Mesenchymal stem cell (in vitro differentiated cells and primary cell): ENCODE results near the gene PRMT7.

Experiments used
- DNase-seq: peaks from one replicate; pipeline ENCODE4 v3.0.0-alpha.2; 2013
- H2AFZ ChIP-seq: one replicate; pipeline ENCODE4 v1.6.1; 2013; ENCODE audit warnings: low read depth, mild to moderate bottlenecking, control low read depth, inconsistent platforms, low read length, moderate library complexity
- H2AK5ac ChIP-seq: 2 replicates; pipeline ENCODE4 v1.6.1; 2013; ENCODE audit warnings: low read length, moderate library complexity, mild to moderate bottlenecking, inconsistent platforms; ENCODE audit not compliant: severe bottlenecking
- H2BK120ac ChIP-seq: one replicate; pipeline ENCODE4 v1.6.1; 2013; ENCODE audit warnings: low read depth, mild to moderate bottlenecking, inconsistent platforms, low read length, moderate library complexity
- H2BK12ac ChIP-seq, 2 experiments: one replicate each; pipeline ENCODE4 v1.6.1; 2013; ENCODE audit warnings: inconsistent platforms in 2 of 2, low read length in 2 of 2, mild to moderate bottlenecking in 2 of 2, moderate library complexity in 2 of 2, control low read depth in 1 of 2
- H2BK15ac ChIP-seq: one replicate; pipeline ENCODE4 v1.6.1; 2013; ENCODE audit warnings: mild to moderate bottlenecking, low read depth, inconsistent platforms; ENCODE audit not compliant: poor library complexity, severe bottlenecking
- H2BK5ac ChIP-seq: 2 replicates; pipeline ENCODE4 v1.6.1; 2013; ENCODE audit warnings: low read depth, mild to moderate bottlenecking, low read length, control low read depth, inconsistent platforms; ENCODE audit not compliant: poor library complexity, severe bottlenecking
- H3K14ac ChIP-seq, 2 experiments: one replicate each; pipeline ENCODE4 v1.6.1; 2013; ENCODE audit warnings: inconsistent platforms in 2 of 2, low read length in 2 of 2, control low read depth in 1 of 2, mild to moderate bottlenecking in 1 of 2, moderate library complexity in 1 of 2
- H3K18ac ChIP-seq, 2 experiments: one replicate each; pipeline ENCODE4 v1.6.1; 2013; ENCODE audit warnings: inconsistent platforms in 2 of 2, low read length in 2 of 2, control low read depth in 1 of 2, low read depth in 1 of 2, mild to moderate bottlenecking in 1 of 2
- H3K23ac ChIP-seq, 2 experiments: one replicate each; pipeline ENCODE4 v1.6.1; 2013; ENCODE audit warnings: inconsistent platforms in 2 of 2, low read length in 2 of 2, mild to moderate bottlenecking in 2 of 2, moderate library complexity in 2 of 2, control low read depth in 1 of 2
- H3K27ac ChIP-seq: 2 replicates; pipeline ENCODE4 v1.5.1; 2013; ENCODE audit warnings: mild to moderate bottlenecking, moderate library complexity, low read length, control low read depth, inconsistent platforms; ENCODE audit not compliant: poor library complexity, severe bottlenecking
- H3K27me3 ChIP-seq, 2 experiments: 2 replicates each; pipeline versions ENCODE4 v1.6.1 to v1.7.0; 2013; ENCODE audit warnings: low read length in 2 of 2, mild to moderate bottlenecking in 2 of 2, moderate library complexity in 2 of 2, control low read depth in 1 of 2, inconsistent platforms in 1 of 2; ENCODE audit not compliant: control insufficient read depth in 1 of 2, insufficient read depth in 1 of 2
- H3K36me3 ChIP-seq, 2 experiments: 2 replicates each; pipeline versions ENCODE4 v1.6.1 to v1.7.0; 2013; ENCODE audit warnings: low read length in 2 of 2, control low read depth in 1 of 2, inconsistent platforms in 1 of 2, low read depth in 1 of 2, mild to moderate bottlenecking in 1 of 2; ENCODE audit not compliant: insufficient read depth in 2 of 2, control insufficient read depth in 1 of 2
- H3K4ac ChIP-seq, 2 experiments: one replicate each; pipeline ENCODE4 v1.6.1; 2013; ENCODE audit warnings: inconsistent platforms in 2 of 2, low read length in 2 of 2, mild to moderate bottlenecking in 2 of 2, moderate library complexity in 2 of 2, control low read depth in 1 of 2, low read depth in 1 of 2
- H3K4me1 ChIP-seq: 2 replicates; pipeline ENCODE4 v1.6.1; 2013; ENCODE audit warnings: low read depth, low read length, control low read depth; ENCODE audit not compliant: control insufficient read depth, insufficient read depth
- H3K4me2 ChIP-seq: 2 replicates; pipeline ENCODE4 v1.6.1; 2013; ENCODE audit warnings: low read length, mild to moderate bottlenecking, inconsistent platforms; ENCODE audit not compliant: poor library complexity, severe bottlenecking
- H3K4me3 ChIP-seq, 2 experiments: 2 replicates each; pipeline versions ENCODE4 v1.5.1 to v1.7.0; 2013; ENCODE audit warnings: low read length in 2 of 2, mild to moderate bottlenecking in 2 of 2, control low read depth in 1 of 2, low read depth in 1 of 2; ENCODE audit not compliant: insufficient read depth in 1 of 2
- H3K79me1 ChIP-seq: replicated peaks from 2 replicates; pipeline ENCODE4 v1.6.1; 2013; ENCODE audit warnings: mild to moderate bottlenecking, control low read depth, low read length, inconsistent platforms; ENCODE audit not compliant: poor library complexity, severe bottlenecking
- H3K9ac ChIP-seq: 2 replicates; pipeline ENCODE4 v1.7.0; 2013; ENCODE audit warnings: mild to moderate bottlenecking, low read length, moderate library complexity
- H3K9me3 ChIP-seq: 2 replicates; pipeline ENCODE4 v1.7.0; 2013; ENCODE audit warnings: mild to moderate bottlenecking, low read length; ENCODE audit not compliant: control insufficient read depth
- H4K8ac ChIP-seq: one replicate; pipeline ENCODE4 v1.6.1; 2013; ENCODE audit warnings: inconsistent platforms, mild to moderate bottlenecking, low read length, moderate library complexity
- H4K91ac ChIP-seq: one replicate; pipeline ENCODE4 v1.6.1; 2013; ENCODE audit warnings: mild to moderate bottlenecking, low read length, inconsistent platforms
- WGBS: methylation state at CpG from one replicate; pipeline ENCODE4 v1.1.7; 2013; ENCODE audit warnings: mixed read lengths; 5-methylcytosine and 5-hydroxymethylcytosine counted together

Gene PRMT7

DNA sequence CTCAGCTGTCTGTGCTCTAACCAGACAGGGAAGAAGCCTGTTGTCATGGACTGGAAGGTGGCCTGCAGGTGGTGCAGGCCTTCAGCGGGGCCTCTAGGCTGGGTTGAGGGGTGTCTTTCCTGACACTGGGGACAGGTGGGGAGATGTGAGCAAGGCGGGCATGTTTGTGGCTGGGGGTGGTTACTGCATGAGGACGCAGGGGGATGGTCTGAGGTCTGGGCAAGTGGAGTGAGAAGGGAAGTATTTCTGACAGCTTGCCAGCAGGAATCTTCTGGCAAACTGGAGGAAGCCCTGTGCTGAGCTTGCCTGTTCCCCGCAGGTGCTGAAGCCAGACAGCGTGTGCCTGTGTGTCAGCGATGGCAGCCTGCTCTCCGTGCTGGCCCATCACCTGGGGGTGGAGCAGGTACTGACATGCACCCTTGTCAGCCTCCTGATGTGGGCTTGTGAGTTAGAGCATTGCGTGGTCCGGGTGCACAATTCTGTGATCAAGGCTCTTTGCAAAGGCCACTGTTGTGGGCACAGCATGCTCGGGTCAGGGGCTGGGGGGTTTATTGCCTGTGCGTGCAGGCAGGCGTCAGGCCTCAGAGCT, 36.2 kb downstream of the PRMT7 start:
- H2BK12ac ChIP-seq = no peak overlapping the region
- H2AK5ac ChIP-seq = no peak overlapping the region
- H3K18ac ChIP-seq = no peak overlapping the region
- peaks cover 10% of the 10 kb centered on the region for H3K79me1 ChIP-seq
- no peak overlapping the region for H4K8ac ChIP-seq
- no peak overlapping the region for H3K9ac ChIP-seq
- no peak overlapping the region for H3K23ac ChIP-seq
- H4K91ac ChIP-seq = no peak overlapping the region
- H2BK120ac ChIP-seq = no peak overlapping the region
- H3K36me3 ChIP-seq = peaks cover 67 to 84% of the 10 kb centered on the region in 2 experiments
- H3K27ac ChIP-seq = no peak overlapping the region
- H3K27me3 ChIP-seq = no peaks in the 10 kb centered on the region
- no peaks in the 10 kb centered on the region for H3K9me3 ChIP-seq
- H3K4me1 ChIP-seq = peaks cover 3% of the 10 kb centered on the region
- no peak overlapping the region for H2BK5ac ChIP-seq
- no peak overlapping the region for H3K4me2 ChIP-seq
- no peak overlapping the region for H3K4me3 ChIP-seq
- WGBS = 95% methylated on average over 12 of the region's 12 CpGs
- H2BK15ac ChIP-seq = no peak overlapping the region
- no peak overlapping the region for H2AFZ ChIP-seq
- no peak for DNase-seq
- H3K14ac ChIP-seq = no peak overlapping the region
- no peak overlapping the region for H3K4ac ChIP-seq

DNA sequence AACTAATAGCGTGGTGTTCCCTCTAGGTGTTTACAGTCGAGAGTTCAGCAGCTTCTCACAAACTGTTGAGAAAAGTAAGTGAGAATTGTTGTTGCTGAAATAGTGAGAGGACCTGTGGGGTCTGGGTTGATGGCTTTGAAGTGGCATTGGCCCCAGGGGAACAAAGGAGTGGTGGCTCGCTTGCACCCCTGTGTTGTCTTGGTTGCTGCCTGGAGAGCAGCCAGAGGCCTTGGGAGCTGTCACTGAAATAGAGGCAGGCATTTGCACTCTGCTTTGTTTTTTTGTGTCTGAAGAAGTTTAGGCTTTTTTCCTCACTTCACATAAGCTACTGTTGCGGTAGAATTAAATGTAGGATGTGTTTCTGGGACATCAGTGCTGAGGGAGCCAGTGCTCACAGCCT, 36.8 kb downstream of the PRMT7 start:
- H3K79me1 ChIP-seq = peaks cover 10% of the 10 kb centered on the region
- no peak overlapping the region for H3K14ac ChIP-seq
- peaks cover 67 to 85% of the 10 kb centered on the region in 2 experiments for H3K36me3 ChIP-seq
- 95% methylated on average over 4 of the region's 4 CpGs for WGBS
- no peak overlapping the region for H3K4me3 ChIP-seq
- H3K4ac ChIP-seq = no peak overlapping the region
- peaks cover 3% of the 10 kb centered on the region for H3K4me1 ChIP-seq
- no peak overlapping the region for H4K91ac ChIP-seq
- no peak overlapping the region for H3K4me2 ChIP-seq
- no peak overlapping the region for H2AFZ ChIP-seq
- H2BK12ac ChIP-seq = no peak overlapping the region
- no peak for DNase-seq
- no peak overlapping the region for H3K23ac ChIP-seq
- no peak overlapping the region for H3K9ac ChIP-seq
- H3K18ac ChIP-seq = no peak overlapping the region
- H2AK5ac ChIP-seq = no peak overlapping the region
- no peak overlapping the region for H2BK5ac ChIP-seq
- H3K27ac ChIP-seq = no peak overlapping the region
- H2BK15ac ChIP-seq = no peak overlapping the region
- no peaks in the 10 kb centered on the region for H3K27me3 ChIP-seq
- no peaks in the 10 kb centered on the region for H3K9me3 ChIP-seq
- no peak overlapping the region for H4K8ac ChIP-seq
- no peak overlapping the region for H2BK120ac ChIP-seq

- Histone ChIP-seq H3K23ac (no peak overlapping the region), H3K9ac (no peak overlapping the region), H3K18ac (no peak overlapping the region), H2BK12ac (no peak overlapping the region), H2BK120ac (no peak overlapping the region), H2BK15ac (no peak overlapping the region), H2AFZ (no peak overlapping the region), H3K4me2 (no peak overlapping the region), H3K9me3 (no peaks in the 10 kb centered on the region), H4K8ac (no peak overlapping the region), H3K27me3 (no peaks in the 10 kb centered on the region), H2AK5ac (no peak overlapping the region), H3K27ac (no peak overlapping the region), H3K4ac (no peak overlapping the region), H4K91ac (no peak overlapping the region), H3K4me1 (peaks cover 3% of the 10 kb centered on the region), H3K36me3 (peaks cover 75 to 88% of the 10 kb centered on the region in 2 experiments), H3K4me3 (no peak overlapping the region), H3K79me1 (peaks cover 10% of the 10 kb centered on the region), H3K14ac (no peak overlapping the region), H2BK5ac (no peak overlapping the region)
- no peak for DNase-seq
- 97% methylated on average over 25 of the region's 27 CpGs for WGBS
Observed at GRCh38 chr16:68348639-68349445, 38.0 kb downstream of the PRMT7 start.

DNA sequence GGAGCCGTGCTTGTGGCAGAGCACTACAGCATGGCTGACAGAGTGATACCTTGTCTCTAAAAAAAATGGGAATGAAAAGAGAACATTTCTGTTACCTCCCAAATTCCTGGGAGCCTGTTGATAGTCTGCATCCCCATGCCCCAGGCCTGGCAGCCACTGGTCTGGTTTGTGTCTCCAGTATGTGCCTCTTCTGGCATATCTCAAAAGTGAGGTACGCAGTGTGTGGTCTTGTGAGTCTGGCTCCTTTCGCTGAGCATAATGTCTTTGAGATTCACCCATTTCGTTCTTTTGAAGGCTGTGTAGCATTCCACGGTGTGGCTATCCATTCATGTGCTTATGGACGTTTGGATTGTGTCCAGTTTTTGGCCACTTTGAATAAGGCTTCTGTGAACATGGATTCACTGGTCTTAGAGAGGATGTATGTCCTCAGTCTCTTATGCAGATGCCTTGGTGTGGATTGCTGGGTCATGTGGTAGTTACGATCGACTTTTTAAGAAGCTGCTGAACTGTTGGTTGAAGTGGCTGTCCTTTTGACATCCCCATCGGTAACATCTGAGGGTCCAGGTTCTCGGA, 39.1 kb downstream of the PRMT7 start:
- no peak overlapping the region for H3K9ac ChIP-seq
- no peak overlapping the region for H2AFZ ChIP-seq
- peaks cover 84 to 96% of the 10 kb centered on the region in 2 experiments for H3K36me3 ChIP-seq
- H3K4me2 ChIP-seq = no peak overlapping the region
- no peak overlapping the region for H2BK12ac ChIP-seq
- H3K27me3 ChIP-seq = no peaks in the 10 kb centered on the region
- no peak overlapping the region for H2BK120ac ChIP-seq
- H3K4ac ChIP-seq = no peak overlapping the region
- no peak overlapping the region for H2BK15ac ChIP-seq
- WGBS = 96% methylated on average over 9 of the region's 10 CpGs
- no peak overlapping the region for H3K27ac ChIP-seq
- H3K4me1 ChIP-seq = peaks cover 3% of the 10 kb centered on the region
- no peak overlapping the region for H4K8ac ChIP-seq
- no peak overlapping the region for H3K14ac ChIP-seq
- no peaks in the 10 kb centered on the region for H3K9me3 ChIP-seq
- no peak overlapping the region for H3K4me3 ChIP-seq
- H3K23ac ChIP-seq = no peak overlapping the region
- no peak overlapping the region for H2BK5ac ChIP-seq
- H3K18ac ChIP-seq = no peak overlapping the region
- peaks cover 10% of the 10 kb centered on the region for H3K79me1 ChIP-seq
- no peak for DNase-seq
- H2AK5ac ChIP-seq = no peak overlapping the region
- no peak overlapping the region for H4K91ac ChIP-seq
